DOHH2 (cell line): ENCODE measurements around the gene TAS2R5.
"Not testable (repeated sequence)": the region's sequence is repeated elsewhere in the genome, so short reads cannot be mapped to it uniquely, and the experiment has no call there.

ENCODE experiments used
- H3F3A ChIP-seq: fragments of 200-600 bp; sonication (generic), shearing (Covaris generic); 2 replicates; pipeline ENCODE4 v1.6.0; 2016; ENCODE audit warnings: antibody characterized with exemption, mild to moderate bottlenecking; ENCODE audit not compliant: control insufficient read depth, insufficient read depth
- H3K27ac ChIP-seq: fragments of 200-600 bp; sonication (generic); 2 replicates; pipeline ENCODE4 v1.5.1; 2014; ENCODE audit warnings: low read depth, mild to moderate bottlenecking, low read length, moderate library complexity
- H3K27me3 ChIP-seq: fragments of 200-600 bp; sonication (generic); 2 replicates; pipeline ENCODE4 v1.6.1; 2014; ENCODE audit warnings: mild to moderate bottlenecking, low read length, mixed read lengths; ENCODE audit not compliant: control insufficient read depth
- H3K36me3 ChIP-seq: fragments of 200-600 bp; sonication (generic); 2 replicates; pipeline ENCODE4 v1.6.1; 2014; ENCODE audit warnings: mild to moderate bottlenecking, low read length, moderate library complexity, mixed read lengths; ENCODE audit not compliant: control insufficient read depth
- H3K4me1 ChIP-seq: fragments of 200-600 bp; sonication (generic); 2 replicates; pipeline ENCODE4 v1.6.1; 2014; ENCODE audit warnings: mild to moderate bottlenecking, low read length, mixed read lengths; ENCODE audit not compliant: control insufficient read depth
- H3K4me2 ChIP-seq: fragments of 200-600 bp; sonication (generic); 2 replicates; pipeline ENCODE4 v1.6.0; 2014; ENCODE audit warnings: mild to moderate bottlenecking, low read length, moderate library complexity
- H3K4me3 ChIP-seq: fragments of 200-600 bp; sonication (generic); 2 replicates; pipeline ENCODE4 v1.5.1; 2014; ENCODE audit warnings: mild to moderate bottlenecking, low read length, mixed read lengths
- H3K79me2 ChIP-seq: fragments of 200-600 bp; sonication (generic); 2 replicates; pipeline ENCODE4 v1.6.1; 2014; ENCODE audit warnings: mild to moderate bottlenecking, low read length, mixed read lengths; ENCODE audit not compliant: control insufficient read depth
- H3K9me2 ChIP-seq: fragments of 200-600 bp; sonication (generic); replicated peaks from 2 replicates; pipeline ENCODE4 v1.6.1; 2014; ENCODE audit warnings: mild to moderate bottlenecking, low read length, mixed read lengths; ENCODE audit not compliant: control insufficient read depth
- H3K9me3 ChIP-seq: fragments of 200-600 bp; sonication (generic); 2 replicates; pipeline ENCODE4 v1.6.1; 2014; ENCODE audit warnings: antibody characterized with exemption, low read length, mixed read lengths; ENCODE audit not compliant: control insufficient read depth, insufficient read depth
- H4K20me1 ChIP-seq: fragments of 200-600 bp; sonication (generic); 2 replicates; pipeline ENCODE4 v1.6.0; 2014; ENCODE audit warnings: low read depth, mild to moderate bottlenecking, antibody characterized with exemption, low read length, moderate library complexity; ENCODE audit not compliant: control insufficient read depth, insufficient read depth
- EZH2phosphoT487 ChIP-seq: fragments of 200-600 bp; sonication (generic); IDR thresholded peaks from 2 replicates; pipeline ENCODE4 v1.6.1; 2017; ENCODE audit warnings: borderline replicate concordance, mild to moderate bottlenecking, antibody characterized with exemption, low read length, moderate library complexity, mixed read lengths
- TF ChIP-seq, protein P1 (sequence below): fragments of 200-600 bp; sonication (generic); IDR thresholded peaks from one replicate; pipeline ENCODE4 v1.5.1; 2014; ENCODE audit warnings: antibody characterized with exemption, mild to moderate bottlenecking, low read depth, low read length; ENCODE audit not compliant: poor library complexity, severe bottlenecking

The TAS2R5 gene

DNA sequence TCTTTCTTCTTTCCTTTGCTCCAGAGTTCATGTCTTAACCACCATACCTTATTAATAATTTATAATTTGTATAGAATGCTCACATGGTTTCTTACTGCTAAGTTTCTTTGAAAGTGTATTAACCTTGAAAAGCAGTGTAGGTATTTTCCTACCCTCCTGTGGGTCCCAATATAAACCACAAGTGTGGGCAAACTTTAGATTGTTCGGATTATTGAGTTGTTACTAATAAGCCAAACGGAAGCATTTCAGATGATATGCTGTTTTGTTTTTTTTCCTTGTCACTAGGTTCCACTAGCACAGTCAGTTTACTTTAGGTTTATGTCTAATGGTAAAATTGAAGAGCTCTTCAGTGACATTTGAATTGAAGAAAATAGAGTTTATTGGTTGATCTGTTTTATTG is 41.6 kb upstream of the TAS2R5 start:
- Histone ChIP-seq H3K79me2 (no peaks in the 10 kb centered on the region; the same call in 1 of the 2 replicates), H4K20me1 (no peaks in the 10 kb centered on the region), H3K9me2 (no peaks in the 10 kb centered on the region), H3K4me3 (no peak overlapping the region), H3K27me3 (no peaks in the 10 kb centered on the region), H3F3A (no peaks in the 10 kb centered on the region; the same call in 1 of the 2 replicates), H3K27ac (no peak overlapping the region), H3K4me1 (no peaks in the 10 kb centered on the region), H3K4me2 (no peak overlapping the region), H3K36me3 (peaks cover 99% of the 10 kb centered on the region), H3K9me3 (peaks cover 25% of the 10 kb centered on the region)
- no peak for TF ChIP-seq EZH2phosphoT487
- TF ChIP-seq, protein P1, sequence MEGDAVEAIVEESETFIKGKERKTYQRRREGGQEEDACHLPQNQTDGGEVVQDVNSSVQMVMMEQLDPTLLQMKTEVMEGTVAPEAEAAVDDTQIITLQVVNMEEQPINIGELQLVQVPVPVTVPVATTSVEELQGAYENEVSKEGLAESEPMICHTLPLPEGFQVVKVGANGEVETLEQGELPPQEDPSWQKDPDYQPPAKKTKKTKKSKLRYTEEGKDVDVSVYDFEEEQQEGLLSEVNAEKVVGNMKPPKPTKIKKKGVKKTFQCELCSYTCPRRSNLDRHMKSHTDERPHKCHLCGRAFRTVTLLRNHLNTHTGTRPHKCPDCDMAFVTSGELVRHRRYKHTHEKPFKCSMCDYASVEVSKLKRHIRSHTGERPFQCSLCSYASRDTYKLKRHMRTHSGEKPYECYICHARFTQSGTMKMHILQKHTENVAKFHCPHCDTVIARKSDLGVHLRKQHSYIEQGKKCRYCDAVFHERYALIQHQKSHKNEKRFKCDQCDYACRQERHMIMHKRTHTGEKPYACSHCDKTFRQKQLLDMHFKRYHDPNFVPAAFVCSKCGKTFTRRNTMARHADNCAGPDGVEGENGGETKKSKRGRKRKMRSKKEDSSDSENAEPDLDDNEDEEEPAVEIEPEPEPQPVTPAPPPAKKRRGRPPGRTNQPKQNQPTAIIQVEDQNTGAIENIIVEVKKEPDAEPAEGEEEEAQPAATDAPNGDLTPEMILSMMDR, result no peak

DNA sequence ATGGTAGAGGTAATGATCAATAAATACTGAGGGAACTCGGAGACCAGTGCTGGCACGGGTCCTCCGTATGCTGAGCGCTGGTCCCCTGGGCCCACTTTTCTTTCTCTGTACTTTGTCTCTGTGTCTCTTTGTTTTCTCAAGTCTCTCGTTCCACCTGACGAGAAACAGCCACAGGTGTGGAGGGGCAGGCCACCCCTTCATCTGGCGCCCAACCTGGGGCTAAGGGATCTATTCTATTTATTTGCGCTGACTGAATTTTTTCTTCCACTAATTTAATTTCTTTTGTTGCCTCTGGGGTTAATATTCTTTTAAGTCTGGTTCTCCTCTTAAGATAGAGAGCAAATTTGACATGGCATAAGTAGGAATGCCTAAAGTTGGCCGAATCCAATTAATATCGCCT is 38.1 kb upstream of the TAS2R5 start:
- Histone ChIP-seq H3K9me3 (peaks cover 25% of the 10 kb centered on the region), H3K36me3 (peaks cover 99% of the 10 kb centered on the region)
- not testable (repeated sequence) for H3K4me2 ChIP-seq, H3K27ac ChIP-seq, H3K79me2 ChIP-seq, H4K20me1 ChIP-seq, H3K4me1 ChIP-seq, H3K4me3 ChIP-seq, H3F3A ChIP-seq, H3K27me3 ChIP-seq, H3K9me2 ChIP-seq

DNA sequence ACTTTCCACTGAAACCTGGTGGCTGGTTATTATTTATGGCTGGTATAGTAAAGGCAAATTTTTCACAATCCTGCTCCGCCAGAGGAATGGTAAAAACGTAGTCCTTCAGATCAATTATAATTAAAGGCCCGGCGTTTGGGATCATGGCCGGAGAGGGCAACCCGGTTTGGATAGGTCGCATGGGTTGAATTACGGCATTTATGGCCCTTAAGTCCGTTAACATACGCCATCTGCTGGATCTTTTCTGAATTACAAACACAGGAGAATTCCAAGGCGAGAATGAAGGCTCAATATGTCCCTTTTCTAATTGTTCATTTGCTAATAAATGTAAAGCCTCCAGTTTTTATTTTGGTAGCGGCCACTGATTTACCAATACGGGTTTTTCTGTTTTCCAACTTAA is 37.4 kb upstream of the TAS2R5 start:
- no peaks in the 10 kb centered on the region for H3K79me2 ChIP-seq
- peaks cover 99% of the 10 kb centered on the region for H3K36me3 ChIP-seq
- H3K27ac ChIP-seq, result no peak overlapping the region
- H3K9me2 ChIP-seq, result no peaks in the 10 kb centered on the region
- no peaks in the 10 kb centered on the region for H3K4me1 ChIP-seq
- H3K9me3 ChIP-seq, result peaks cover 25% of the 10 kb centered on the region
- no peaks in the 10 kb centered on the region for H3K27me3 ChIP-seq
- H4K20me1 ChIP-seq, result no peaks in the 10 kb centered on the region; the same call in 1 of the 2 replicates
- TF ChIP-seq, protein P1, result peak; percentile 73
- no peak for TF ChIP-seq EZH2phosphoT487
- no peak overlapping the region for H3K4me3 ChIP-seq
- H3F3A ChIP-seq, result no peaks in the 10 kb centered on the region
- H3K4me2 ChIP-seq, result no peak overlapping the region

DNA sequence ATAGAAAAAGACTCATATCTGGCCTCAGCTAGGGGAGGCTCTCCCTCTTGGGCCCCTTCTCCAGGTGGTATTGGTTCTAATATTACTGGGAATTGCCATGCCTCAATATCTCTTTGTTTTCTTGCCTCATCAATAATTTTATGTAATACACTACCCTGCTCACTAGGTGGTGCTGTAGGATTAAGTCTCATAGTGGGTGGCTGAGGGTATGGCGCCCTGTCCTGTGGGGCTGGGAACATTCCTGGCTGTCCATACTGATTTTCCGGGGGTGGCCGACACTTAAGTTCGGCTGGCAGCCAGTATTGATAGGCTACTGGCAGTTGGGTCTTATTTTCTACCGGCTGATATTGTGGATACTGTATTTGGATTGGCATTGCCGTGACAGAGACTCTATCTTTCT is 35.1 kb upstream of the TAS2R5 start:
- no peaks in the 10 kb centered on the region; the same call in 1 of the 2 replicates for H4K20me1 ChIP-seq
- peaks cover 22% of the 10 kb centered on the region for H3K9me3 ChIP-seq
- no peaks in the 10 kb centered on the region for H3F3A ChIP-seq
- no peak overlapping the region for H3K27ac ChIP-seq
- peaks cover 94% of the 10 kb centered on the region for H3K36me3 ChIP-seq
- TF ChIP-seq, protein P1, result peak; percentile 75
- TF ChIP-seq EZH2phosphoT487, result no peak
- H3K27me3 ChIP-seq, result no peaks in the 10 kb centered on the region
- H3K4me1 ChIP-seq, result no peaks in the 10 kb centered on the region
- no peak overlapping the region for H3K4me3 ChIP-seq
- no peaks in the 10 kb centered on the region for H3K79me2 ChIP-seq
- no peak overlapping the region for H3K4me2 ChIP-seq
- no peaks in the 10 kb centered on the region for H3K9me2 ChIP-seq
